GM23338 (cell line): Measurements from ENCODE around the gene OS9. TPM values are rescaled to one million over a fixed set of nuclear protein-coding genes. Genes with fewer than 3 reads are reported as not detected.

Experiments
- ATAC-seq: fragments of 200-7000 bp; cut with Tn5 transposase; 3 replicates; pipeline ENCODE4 v1.9.1; 2020
- DNase-seq: peaks from one replicate; pipeline ENCODE4 v3.0.0-alpha.2; 2015; ENCODE audit warnings: low spot score
- H2AFZ ChIP-seq: fragments of 200-600 bp; sonication (generic); 2 replicates; pipeline ENCODE4 v1.8.0; 2016; ENCODE audit warnings: antibody characterized with exemption, mild to moderate bottlenecking, moderate library complexity
- H3F3A ChIP-seq: fragments of 200-600 bp; sonication (generic); replicated peaks from 2 replicates; pipeline ENCODE4 v1.8.0; 2017; ENCODE audit warnings: antibody characterized with exemption, mixed run types, low read depth
- H3K27ac ChIP-seq: fragments of 200-600 bp; sonication (generic); 2 replicates; pipeline ENCODE4 v1.6.1; 2016; ENCODE audit warnings: low read depth
- H3K27me3 ChIP-seq: fragments of 200-600 bp; sonication (generic); 2 replicates; pipeline ENCODE4 v1.8.0; 2016; ENCODE audit warnings: mild to moderate bottlenecking, mixed run types, moderate library complexity; ENCODE audit not compliant: insufficient read depth
- H3K36me3 ChIP-seq: fragments of 200-600 bp; sonication (generic); 2 replicates; pipeline ENCODE4 v1.8.0; 2016; ENCODE audit warnings: mild to moderate bottlenecking; ENCODE audit not compliant: insufficient read depth
- H3K4me1 ChIP-seq: fragments of 200-600 bp; sonication (generic); 2 replicates; pipeline ENCODE4 v1.8.0; 2016; ENCODE audit warnings: mild to moderate bottlenecking, moderate library complexity; ENCODE audit not compliant: insufficient read depth
- H3K4me2 ChIP-seq: fragments of 200-600 bp; sonication (generic); 2 replicates; pipeline ENCODE4 v1.7.1; 2017; ENCODE audit warnings: mixed run types
- H3K4me3 ChIP-seq: fragments of 200-600 bp; sonication (generic); 2 replicates; pipeline ENCODE4 v1.6.1; 2016; ENCODE audit warnings: mixed run types
- H3K79me2 ChIP-seq: fragments of 200-600 bp; sonication (generic); replicated peaks from 2 replicates; pipeline ENCODE4 v1.8.0; 2017; ENCODE audit warnings: mild to moderate bottlenecking; ENCODE audit not compliant: insufficient read depth
- H3K9me2 ChIP-seq: fragments of 200-600 bp; sonication (generic); 2 replicates; pipeline ENCODE4 v1.8.0; 2017; ENCODE audit not compliant: insufficient read depth
- H4K20me1 ChIP-seq: fragments of 200-600 bp; sonication (generic); replicated peaks from 2 replicates; pipeline ENCODE4 v1.8.0; 2017; ENCODE audit warnings: mild to moderate bottlenecking; ENCODE audit not compliant: insufficient read depth
- H3K27ac Mint-ChIP-seq: 2 replicates; pipeline ENCODE4 v1.8.0; 2020; ENCODE audit warnings: inconsistent platforms, mild to moderate bottlenecking, moderate library complexity, mixed read lengths
- H3K27me3 Mint-ChIP-seq: 3 replicates; pipeline ENCODE4 v1.8.0; 2022; ENCODE audit warnings: low read depth, mild to moderate bottlenecking, moderate library complexity, mixed read lengths, inconsistent platforms; ENCODE audit not compliant: insufficient read depth, poor library complexity
- H3K36me3 Mint-ChIP-seq: 3 replicates; pipeline ENCODE4 v1.8.0; 2021; ENCODE audit warnings: low read depth, mild to moderate bottlenecking, inconsistent platforms, moderate library complexity, mixed read lengths
- H3K4me1 Mint-ChIP-seq: 3 replicates; pipeline ENCODE4 v1.8.0; 2020; ENCODE audit warnings: mild to moderate bottlenecking, inconsistent platforms, mixed read lengths
- H3K4me3 Mint-ChIP-seq: 3 replicates; pipeline ENCODE4 v1.8.0; 2021; ENCODE audit warnings: moderate library complexity, mild to moderate bottlenecking, inconsistent platforms, mixed read lengths
- H3K9me3 Mint-ChIP-seq: 3 replicates; pipeline ENCODE4 v1.8.0; 2020; ENCODE audit warnings: moderate library complexity, mild to moderate bottlenecking, inconsistent platforms, mixed read lengths
- CREB1 ChIP-seq: fragments of 250-450 bp; sonication (Bioruptor Pico); IDR thresholded peaks from 2 replicates; pipeline ENCODE4 v1.5.0; 2020; ENCODE audit warnings: low read depth, mild to moderate bottlenecking, moderate library complexity
- EZH2 ChIP-seq: fragments of 200-600 bp; sonication (generic); IDR thresholded peaks from one replicate; pipeline ENCODE4 v1.8.0; 2017; ENCODE audit warnings: antibody characterized with exemption, mild to moderate bottlenecking, low read depth; ENCODE audit not compliant: unreplicated experiment
- EZH2phosphoT487 ChIP-seq: fragments of 200-600 bp; sonication (generic); IDR thresholded peaks from one replicate; pipeline ENCODE4 v1.8.1; 2018; ENCODE audit warnings: antibody characterized with exemption; ENCODE audit not compliant: unreplicated experiment
- JUNB ChIP-seq: IDR thresholded peaks from one replicate; pipeline ENCODE4 v1.6.1; 2016; ENCODE audit warnings: antibody characterized with exemption; ENCODE audit not compliant: unreplicated experiment
- NANOG ChIP-seq: IDR thresholded peaks from 2 replicates; pipeline ENCODE4 v1.6.1; 2016; ENCODE audit warnings: antibody characterized with exemption, borderline replicate concordance
- POLR2AphosphoS5 ChIP-seq: IDR thresholded peaks from 2 replicates; pipeline ENCODE4 v1.6.1; 2016; ENCODE audit warnings: antibody characterized with exemption, low read depth
- STAT1 ChIP-seq: IDR thresholded peaks from one replicate; pipeline ENCODE4 v1.6.1; 2016; ENCODE audit warnings: antibody characterized with exemption; ENCODE audit not compliant: unreplicated experiment
- ZNF114 ChIP-seq: fragments of 250-450 bp; sonication (Bioruptor Pico); IDR thresholded peaks from 2 replicates; pipeline ENCODE4 v1.5.0; 2020; ENCODE audit warnings: mild to moderate bottlenecking, moderate library complexity
- ZNF331 ChIP-seq: fragments of 250-450 bp; sonication (Bioruptor Pico); IDR thresholded peaks from 2 replicates; pipeline ENCODE4 v1.5.0; 2020; ENCODE audit warnings: low read depth, mild to moderate bottlenecking, moderate library complexity
- polyA plus RNA-seq: library from polyadenylated mRNA; unstranded; fragments of >200 nt; fragmentation: Nextera tagmentation; extraction: Ambion mirVana; gene quantifications from 2 replicates; pipeline ENCODE4 v1.2.1, GENCODE V29; 2016
- total RNA-seq: library from RNA; depleted of rRNA; stranded (reverse); fragments of >200 nt; shearing (Covaris generic); gene quantifications from 2 replicates; pipeline ENCODE4 v1.2.3, GENCODE V29; 2014
- TF ChIP-seq, protein P1 (sequence below): IDR thresholded peaks from one replicate; pipeline ENCODE4 v1.6.1; 2018; ENCODE audit warnings: antibody characterized with exemption; ENCODE audit not compliant: unreplicated experiment
- TF ChIP-seq, protein P2 (sequence below): IDR thresholded peaks from 2 replicates; pipeline ENCODE4 v1.6.1; 2016; ENCODE audit warnings: antibody characterized with exemption
- TF ChIP-seq, protein P3 (sequence below), 2 experiments: fragments of 200-600 bp in 1 of 2; sonication (generic) in 1 of 2; conservative IDR thresholded peaks; 2 replicates each; pipeline versions ENCODE4 v1.5.1 to v1.6.1; 2016 to 2017; ENCODE audit warnings: antibody characterized with exemption in 2 of 2, low read depth in 2 of 2, mild to moderate bottlenecking in 2 of 2, moderate library complexity in 1 of 2
- TF ChIP-seq, protein P4 (sequence below): fragments of 250-450 bp; sonication (Bioruptor Pico); IDR thresholded peaks from 2 replicates; pipeline ENCODE4 v1.5.0; 2020; ENCODE audit warnings: mild to moderate bottlenecking, moderate library complexity

The OS9 gene
- total and polyA plus RNA-seq, 2 experiments from 2014 or later = 27.5 to 79.7 TPM

DNA sequence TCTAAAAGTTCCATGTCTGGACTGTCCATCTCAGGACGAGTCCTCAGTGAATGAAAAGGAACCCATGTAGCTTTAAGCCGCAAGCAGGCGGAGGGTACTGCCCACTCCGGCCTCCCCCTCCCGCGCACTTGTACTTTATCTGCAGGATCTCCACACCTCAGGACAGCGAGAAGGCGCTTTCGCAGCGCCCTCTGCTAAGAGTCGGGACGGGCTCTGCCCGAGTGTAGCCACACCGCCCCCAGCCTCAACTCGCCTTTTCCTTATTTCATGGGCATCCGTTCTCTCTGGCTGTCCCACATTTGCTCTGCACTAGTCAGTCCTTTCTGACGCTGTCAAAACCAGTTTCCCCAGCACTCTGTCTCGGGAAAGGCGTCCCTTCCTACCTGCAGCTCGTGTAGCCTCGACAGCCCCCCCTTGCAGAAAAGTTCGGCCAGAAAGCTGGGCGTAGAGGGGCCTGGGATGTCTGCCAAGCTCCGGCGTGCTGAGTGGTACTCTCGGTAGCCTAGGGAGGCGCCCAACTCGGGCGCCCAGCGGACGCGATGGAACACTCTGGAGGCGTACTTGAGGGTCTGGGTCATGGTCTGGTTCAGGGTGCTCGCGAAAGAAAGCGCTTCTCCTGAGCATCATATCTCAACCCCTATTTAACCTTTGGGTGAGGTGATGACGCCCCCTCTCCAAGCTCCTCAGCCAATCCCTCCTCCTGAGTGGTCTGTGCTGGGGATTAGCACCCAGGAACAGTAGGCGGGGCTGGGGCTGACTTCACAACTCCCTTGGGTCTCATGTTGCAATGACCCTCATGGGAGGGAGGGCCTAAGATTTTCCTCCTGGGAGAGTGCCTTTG lies 72.8 kb downstream of the OS9 start, which contains the start of gene CYP27B1:
TSS of gene CYP27B1 (minus strand) at position 615 of the 841 bp plus-strand sequence. CDS start at position 578, 37 bp downstream.
- H3K4me2 ChIP-seq = peak within 1 kb of the TSS; percentile 97
- peak; percentile 86 for DNase-seq

More for the DNA sequence above, 72.8 kb downstream of the OS9 start, which contains the start of gene CYP27B1:
- Histone ChIP-seq H4K20me1 (0 out of 2 replicates have a peak, but pooled peaks cover 7% of the 10 kb centered on the region), H3K4me1 (peaks cover 21% of the 10 kb centered on the region; the same call in 1 of the 2 replicates), H3F3A (peaks cover 11% of the 10 kb centered on the region), H3K9me2 (no peaks in the 10 kb centered on the region), H3K27me3 (peaks cover 63% of the 10 kb centered on the region), H3K4me3 (peak within 1 kb of the TSS; percentile 83), H3K36me3 (no peaks in the 10 kb centered on the region; the same call in 1 of the 2 replicates), H3K79me2 (no peaks in the 10 kb centered on the region), H3K27ac (no peak within 1 kb of the TSS), H2AFZ (no peak within 1 kb of the TSS; the same call in 1 of the 2 replicates)
- Mint-ChIP-seq H3K27ac (no peak within 1 kb of the TSS), H3K9me3 (no peaks in the 10 kb centered on the region), H3K4me3 (peak within 1 kb of the TSS; percentile 68), H3K27me3 (peaks cover 42% of the 10 kb centered on the region), H3K36me3 (peaks cover 35% of the 10 kb centered on the region), H3K4me1 (peaks cover 39% of the 10 kb centered on the region)
- peak; percentile 54 for ATAC-seq
- TF ChIP-seq NANOG = no peak
- TF ChIP-seq, protein P1, sequence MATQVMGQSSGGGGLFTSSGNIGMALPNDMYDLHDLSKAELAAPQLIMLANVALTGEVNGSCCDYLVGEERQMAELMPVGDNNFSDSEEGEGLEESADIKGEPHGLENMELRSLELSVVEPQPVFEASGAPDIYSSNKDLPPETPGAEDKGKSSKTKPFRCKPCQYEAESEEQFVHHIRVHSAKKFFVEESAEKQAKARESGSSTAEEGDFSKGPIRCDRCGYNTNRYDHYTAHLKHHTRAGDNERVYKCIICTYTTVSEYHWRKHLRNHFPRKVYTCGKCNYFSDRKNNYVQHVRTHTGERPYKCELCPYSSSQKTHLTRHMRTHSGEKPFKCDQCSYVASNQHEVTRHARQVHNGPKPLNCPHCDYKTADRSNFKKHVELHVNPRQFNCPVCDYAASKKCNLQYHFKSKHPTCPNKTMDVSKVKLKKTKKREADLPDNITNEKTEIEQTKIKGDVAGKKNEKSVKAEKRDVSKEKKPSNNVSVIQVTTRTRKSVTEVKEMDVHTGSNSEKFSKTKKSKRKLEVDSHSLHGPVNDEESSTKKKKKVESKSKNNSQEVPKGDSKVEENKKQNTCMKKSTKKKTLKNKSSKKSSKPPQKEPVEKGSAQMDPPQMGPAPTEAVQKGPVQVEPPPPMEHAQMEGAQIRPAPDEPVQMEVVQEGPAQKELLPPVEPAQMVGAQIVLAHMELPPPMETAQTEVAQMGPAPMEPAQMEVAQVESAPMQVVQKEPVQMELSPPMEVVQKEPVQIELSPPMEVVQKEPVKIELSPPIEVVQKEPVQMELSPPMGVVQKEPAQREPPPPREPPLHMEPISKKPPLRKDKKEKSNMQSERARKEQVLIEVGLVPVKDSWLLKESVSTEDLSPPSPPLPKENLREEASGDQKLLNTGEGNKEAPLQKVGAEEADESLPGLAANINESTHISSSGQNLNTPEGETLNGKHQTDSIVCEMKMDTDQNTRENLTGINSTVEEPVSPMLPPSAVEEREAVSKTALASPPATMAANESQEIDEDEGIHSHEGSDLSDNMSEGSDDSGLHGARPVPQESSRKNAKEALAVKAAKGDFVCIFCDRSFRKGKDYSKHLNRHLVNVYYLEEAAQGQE = no peak
- TF ChIP-seq JUNB = no peak
- TF ChIP-seq EZH2 = peak; percentile 30
- TF ChIP-seq, protein P2, sequence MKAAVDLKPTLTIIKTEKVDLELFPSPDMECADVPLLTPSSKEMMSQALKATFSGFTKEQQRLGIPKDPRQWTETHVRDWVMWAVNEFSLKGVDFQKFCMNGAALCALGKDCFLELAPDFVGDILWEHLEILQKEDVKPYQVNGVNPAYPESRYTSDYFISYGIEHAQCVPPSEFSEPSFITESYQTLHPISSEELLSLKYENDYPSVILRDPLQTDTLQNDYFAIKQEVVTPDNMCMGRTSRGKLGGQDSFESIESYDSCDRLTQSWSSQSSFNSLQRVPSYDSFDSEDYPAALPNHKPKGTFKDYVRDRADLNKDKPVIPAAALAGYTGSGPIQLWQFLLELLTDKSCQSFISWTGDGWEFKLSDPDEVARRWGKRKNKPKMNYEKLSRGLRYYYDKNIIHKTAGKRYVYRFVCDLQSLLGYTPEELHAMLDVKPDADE = no peak
- TF ChIP-seq, protein P3, sequence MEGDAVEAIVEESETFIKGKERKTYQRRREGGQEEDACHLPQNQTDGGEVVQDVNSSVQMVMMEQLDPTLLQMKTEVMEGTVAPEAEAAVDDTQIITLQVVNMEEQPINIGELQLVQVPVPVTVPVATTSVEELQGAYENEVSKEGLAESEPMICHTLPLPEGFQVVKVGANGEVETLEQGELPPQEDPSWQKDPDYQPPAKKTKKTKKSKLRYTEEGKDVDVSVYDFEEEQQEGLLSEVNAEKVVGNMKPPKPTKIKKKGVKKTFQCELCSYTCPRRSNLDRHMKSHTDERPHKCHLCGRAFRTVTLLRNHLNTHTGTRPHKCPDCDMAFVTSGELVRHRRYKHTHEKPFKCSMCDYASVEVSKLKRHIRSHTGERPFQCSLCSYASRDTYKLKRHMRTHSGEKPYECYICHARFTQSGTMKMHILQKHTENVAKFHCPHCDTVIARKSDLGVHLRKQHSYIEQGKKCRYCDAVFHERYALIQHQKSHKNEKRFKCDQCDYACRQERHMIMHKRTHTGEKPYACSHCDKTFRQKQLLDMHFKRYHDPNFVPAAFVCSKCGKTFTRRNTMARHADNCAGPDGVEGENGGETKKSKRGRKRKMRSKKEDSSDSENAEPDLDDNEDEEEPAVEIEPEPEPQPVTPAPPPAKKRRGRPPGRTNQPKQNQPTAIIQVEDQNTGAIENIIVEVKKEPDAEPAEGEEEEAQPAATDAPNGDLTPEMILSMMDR (conservative IDR thresholded peaks at IDR 0.05; ENCODE audit: low read depth in 2 of 2) = no peak
- TF ChIP-seq EZH2phosphoT487 = no peak
- peak; percentile 34; the same call in 1 of the 2 replicates for TF ChIP-seq POLR2AphosphoS5
- no peak for TF ChIP-seq CREB1 (CRISPR knock-in tag)
- no peak for TF ChIP-seq ZNF331
- no peak for TF ChIP-seq STAT1
- TF ChIP-seq ZNF114 = no peak
- TF ChIP-seq, protein P4, sequence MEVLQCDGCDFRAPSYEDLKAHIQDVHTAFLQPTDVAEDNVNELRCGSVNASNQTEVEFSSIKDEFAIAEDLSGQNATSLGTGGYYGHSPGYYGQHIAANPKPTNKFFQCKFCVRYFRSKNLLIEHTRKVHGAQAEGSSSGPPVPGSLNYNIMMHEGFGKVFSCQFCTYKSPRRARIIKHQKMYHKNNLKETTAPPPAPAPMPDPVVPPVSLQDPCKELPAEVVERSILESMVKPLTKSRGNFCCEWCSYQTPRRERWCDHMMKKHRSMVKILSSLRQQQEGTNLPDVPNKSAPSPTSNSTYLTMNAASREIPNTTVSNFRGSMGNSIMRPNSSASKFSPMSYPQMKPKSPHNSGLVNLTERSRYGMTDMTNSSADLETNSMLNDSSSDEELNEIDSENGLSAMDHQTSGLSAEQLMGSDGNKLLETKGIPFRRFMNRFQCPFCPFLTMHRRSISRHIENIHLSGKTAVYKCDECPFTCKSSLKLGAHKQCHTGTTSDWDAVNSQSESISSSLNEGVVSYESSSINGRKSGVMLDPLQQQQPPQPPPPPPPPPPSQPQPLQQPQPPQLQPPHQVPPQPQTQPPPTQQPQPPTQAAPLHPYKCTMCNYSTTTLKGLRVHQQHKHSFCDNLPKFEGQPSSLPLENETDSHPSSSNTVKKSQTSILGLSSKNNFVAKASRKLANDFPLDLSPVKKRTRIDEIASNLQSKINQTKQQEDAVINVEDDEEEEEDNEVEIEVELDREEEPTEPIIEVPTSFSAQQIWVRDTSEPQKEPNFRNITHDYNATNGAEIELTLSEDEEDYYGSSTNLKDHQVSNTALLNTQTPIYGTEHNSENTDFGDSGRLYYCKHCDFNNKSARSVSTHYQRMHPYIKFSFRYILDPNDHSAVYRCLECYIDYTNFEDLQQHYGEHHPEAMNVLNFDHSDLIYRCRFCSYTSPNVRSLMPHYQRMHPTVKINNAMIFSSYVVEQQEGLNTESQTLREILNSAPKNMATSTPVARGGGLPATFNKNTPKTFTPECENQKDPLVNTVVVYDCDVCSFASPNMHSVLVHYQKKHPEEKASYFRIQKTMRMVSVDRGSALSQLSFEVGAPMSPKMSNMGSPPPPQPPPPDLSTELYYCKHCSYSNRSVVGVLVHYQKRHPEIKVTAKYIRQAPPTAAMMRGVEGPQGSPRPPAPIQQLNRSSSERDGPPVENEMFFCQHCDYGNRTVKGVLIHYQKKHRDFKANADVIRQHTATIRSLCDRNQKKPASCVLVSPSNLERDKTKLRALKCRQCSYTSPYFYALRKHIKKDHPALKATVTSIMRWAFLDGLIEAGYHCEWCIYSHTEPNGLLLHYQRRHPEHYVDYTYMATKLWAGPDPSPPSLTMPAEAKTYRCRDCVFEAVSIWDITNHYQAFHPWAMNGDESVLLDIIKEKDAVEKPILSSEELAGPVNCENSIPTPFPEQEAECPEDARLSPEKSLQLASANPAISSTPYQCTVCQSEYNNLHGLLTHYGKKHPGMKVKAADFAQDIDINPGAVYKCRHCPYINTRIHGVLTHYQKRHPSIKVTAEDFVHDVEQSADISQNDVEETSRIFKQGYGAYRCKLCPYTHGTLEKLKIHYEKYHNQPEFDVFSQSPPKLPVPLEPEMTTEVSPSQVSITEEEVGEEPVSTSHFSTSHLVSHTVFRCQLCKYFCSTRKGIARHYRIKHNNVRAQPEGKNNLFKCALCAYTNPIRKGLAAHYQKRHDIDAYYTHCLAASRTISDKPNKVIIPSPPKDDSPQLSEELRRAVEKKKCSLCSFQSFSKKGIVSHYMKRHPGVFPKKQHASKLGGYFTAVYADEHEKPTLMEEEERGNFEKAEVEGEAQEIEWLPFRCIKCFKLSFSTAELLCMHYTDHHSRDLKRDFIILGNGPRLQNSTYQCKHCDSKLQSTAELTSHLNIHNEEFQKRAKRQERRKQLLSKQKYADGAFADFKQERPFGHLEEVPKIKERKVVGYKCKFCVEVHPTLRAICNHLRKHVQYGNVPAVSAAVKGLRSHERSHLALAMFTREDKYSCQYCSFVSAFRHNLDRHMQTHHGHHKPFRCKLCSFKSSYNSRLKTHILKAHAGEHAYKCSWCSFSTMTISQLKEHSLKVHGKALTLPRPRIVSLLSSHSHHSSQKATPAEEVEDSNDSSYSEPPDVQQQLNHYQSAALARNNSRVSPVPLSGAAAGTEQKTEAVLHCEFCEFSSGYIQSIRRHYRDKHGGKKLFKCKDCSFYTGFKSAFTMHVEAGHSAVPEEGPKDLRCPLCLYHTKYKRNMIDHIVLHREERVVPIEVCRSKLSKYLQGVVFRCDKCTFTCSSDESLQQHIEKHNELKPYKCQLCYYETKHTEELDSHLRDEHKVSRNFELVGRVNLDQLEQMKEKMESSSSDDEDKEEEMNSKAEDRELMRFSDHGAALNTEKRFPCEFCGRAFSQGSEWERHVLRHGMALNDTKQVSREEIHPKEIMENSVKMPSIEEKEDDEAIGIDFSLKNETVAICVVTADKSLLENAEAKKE (CRISPR knock-in tag) = no peak
